Endometrial microvascular endothelial cells (primary cell): ENCODE data around the gene CBR1. TPM values are rescaled to one million over a fixed set of nuclear protein-coding genes. Genes with fewer than 3 reads are reported as not detected.
"Not testable (repeated sequence)": the region's sequence is repeated elsewhere in the genome, so short reads cannot be mapped to it uniquely, and the experiment has no call there.

Source experiments
- in situ Hi-C: cut with HindIII; loops from 2 replicates; pipeline ENCODE4 v1.10.0; 2017; ENCODE audit warnings: low sequenced_read_pairs, low pct_unique_long_range_greater_than_20kb; ENCODE audit errors: inconsistent ontology term
- total RNA-seq: library from RNA; depleted of rRNA; stranded (reverse); fragments of >200 nt; gene quantifications from one replicate; pipeline ENCODE4 v1.2.3, GENCODE V29; 2015; ENCODE audit errors: inconsistent ontology term

CBR1 gene
- total RNA-seq, 1 donor from 2014 or later = 135 TPM

GRCh38 chr21:36075171-36075570, 5.3 kb downstream of the CBR1 start:
- in situ Hi-C loops = no loop called here

GRCh38 chr21:36075953-36076352, 6.1 kb downstream of the CBR1 start:
- in situ Hi-C loops = no loop called here

- in situ Hi-C loops = no loop called here
Observed at GRCh38 chr21:36076878-36077655, 7.2 kb downstream of the CBR1 start.

- in situ Hi-C loops = no loop called here
Observed at GRCh38 chr21:36077758-36078157, 7.9 kb downstream of the CBR1 start.

GRCh38 chr21:36079010-36079649, 9.3 kb downstream of the CBR1 start:
- in situ Hi-C loops = no loop called here

GRCh38 chr21:36079671-36080070, 9.8 kb downstream of the CBR1 start:
- in situ Hi-C loops = no loop called here

GRCh38 chr21:36080386-36080785, 10.6 kb downstream of the CBR1 start:
- in situ Hi-C loops = no loop called here

- in situ Hi-C loops = no loop called here
Observed at GRCh38 chr21:36082237-36082664, 12.4 kb downstream of the CBR1 start.

- in situ Hi-C loops = no loop called here
Observed at GRCh38 chr21:36087362-36088138, 17.7 kb downstream of the CBR1 start.

GRCh38 chr21:36089946-36090345, 20.1 kb downstream of the CBR1 start:
- in situ Hi-C loops = no loop called here

- in situ Hi-C loops = no loop called here
Observed at GRCh38 chr21:36092681-36093080, 22.9 kb downstream of the CBR1 start.

- in situ Hi-C loops = no loop called here
Observed at GRCh38 chr21:36093512-36093911, 23.7 kb downstream of the CBR1 start.

- in situ Hi-C loops = no loop called here
Observed at GRCh38 chr21:36096398-36097290, 26.8 kb downstream of the CBR1 start.

GRCh38 chr21:36097427-36098181, 27.8 kb downstream of the CBR1 start:
- in situ Hi-C loops = no loop called here

GRCh38 chr21:36098182-36098532, 28.3 kb downstream of the CBR1 start:
- in situ Hi-C loops = no loop called here

GRCh38 chr21:36099000-36099399, 29.2 kb downstream of the CBR1 start:
- in situ Hi-C loops = no loop called here

GRCh38 chr21:36099695-36100211, 29.9 kb downstream of the CBR1 start:
- in situ Hi-C loops = not testable (repeated sequence)
